Lung (tissue), 12 donors: ENCODE measurements around the gene PTPRN2. TPM values are rescaled to one million over a fixed set of nuclear protein-coding genes. Genes with fewer than 3 reads are reported as not detected.

Experiments
- ATAC-seq: fragments of 200-7000 bp; cut with Tn5 transposase; one replicate; pipeline ENCODE4 v1.9.1; 2020; ENCODE audit warnings: moderate number of reproducible peaks; ENCODE audit not compliant: insufficient read depth, low FRiP score
- DNase-seq, 3 donors: peaks; one replicate each; pipeline ENCODE4 v3.0.0-alpha.2; 2013 to 2017
- H3K27ac ChIP-seq, 2 donors: one replicate each; pipeline ENCODE4 v1.5.1; 2013; ENCODE audit warnings: mild to moderate bottlenecking in 2 of 2, moderate library complexity in 2 of 2, control low read depth in 1 of 2, inconsistent platforms in 1 of 2, low read depth in 1 of 2, low read length in 1 of 2
- H3K27me3 ChIP-seq, 3 donors: one replicate each; pipeline ENCODE4 v1.5.1; 2013; ENCODE audit warnings: low read length in 2 of 3; ENCODE audit not compliant: control insufficient read depth in 3 of 3, insufficient read depth in 3 of 3
- H3K36me3 ChIP-seq, 4 donors: one replicate each; pipeline ENCODE4 v1.5.1; 2013; ENCODE audit warnings: low read length in 4 of 4, mild to moderate bottlenecking in 1 of 4, moderate library complexity in 1 of 4; ENCODE audit not compliant: control insufficient read depth in 4 of 4, insufficient read depth in 4 of 4
- H3K4me1 ChIP-seq, 5 donors: one replicate each; pipeline ENCODE4 v1.5.1; 2013; ENCODE audit warnings: low read length in 5 of 5, mild to moderate bottlenecking in 2 of 5, moderate library complexity in 1 of 5; ENCODE audit not compliant: control insufficient read depth in 5 of 5, insufficient read depth in 5 of 5
- H3K4me3 ChIP-seq: one replicate; pipeline ENCODE4 v1.5.1; 2013; ENCODE audit warnings: mild to moderate bottlenecking, control low read depth, moderate library complexity
- H3K9ac ChIP-seq, 2 donors: one replicate each; pipeline ENCODE4 v1.5.1; 2013; ENCODE audit warnings: low read length in 2 of 2, control low read depth in 1 of 2; ENCODE audit not compliant: insufficient read depth in 1 of 2
- H3K9me3 ChIP-seq, 4 donors: one replicate each; pipeline ENCODE4 v1.5.1; 2013; ENCODE audit warnings: low read length in 3 of 4, mild to moderate bottlenecking in 1 of 4, moderate library complexity in 1 of 4; ENCODE audit not compliant: control insufficient read depth in 4 of 4, insufficient read depth in 3 of 4
- CTCF ChIP-seq: IDR thresholded peaks from 2 replicates; pipeline ENCODE4 v1.5.1; 2012; ENCODE audit warnings: mild to moderate bottlenecking; ENCODE audit errors: control extremely low read depth, extremely low read depth
- WGBS, 2 donors: extraction: QIAGEN DNeasy Blood & Tissue Kit; methylation state at CpG; one replicate each; pipeline ENCODE4 v1.1.7; 2013; 5-methylcytosine and 5-hydroxymethylcytosine counted together
- polyA plus RNA-seq, 2 donors: library from polyadenylated mRNA; stranded (reverse); fragments of 200-250 nt; gene quantifications; one replicate each; pipeline ENCODE4 v1.2.1, GENCODE V29; 2013
- total RNA-seq, 2 donors: library from RNA; depleted of rRNA in 1 of 2; stranded (reverse); fragments of >200 nt in 1 of 2; gene quantifications; one replicate each; pipeline ENCODE4 v1.2.1, GENCODE V29; 2014 to 2021
- donor health status: control.
- donor health status: control.
- donor health status: Bipolar disorder and iron deficiency.
- donor health status: healthy.
- donor health status: DM: yes; HTN: yes; CAD: no.

PTPRN2 gene
- total and polyA plus RNA-seq, 4 donors = 2.1 to 7.4 (median 4.4) TPM

- H3K27ac ChIP-seq = no peak overlapping the region
- H3K36me3 ChIP-seq = no peaks in the 10 kb centered on the region
- no peak overlapping the region for H3K4me3 ChIP-seq
- H3K4me1 ChIP-seq = no peaks in the 10 kb centered on the region
- peaks cover 0 to 5% (median 0%) of the 10 kb centered on the region in 4 donors for H3K9me3 ChIP-seq
- ATAC-seq (no peak), DNase-seq (no peak)
- 55 to 58% methylated on average over 14 of the region's 14 CpGs for WGBS, 2 donors
- no peak overlapping the region for H3K9ac ChIP-seq
- TF ChIP-seq CTCF = no peak
- H3K27me3 ChIP-seq = no peaks in the 10 kb centered on the region
These were observed 660.2 kb downstream of the PTPRN2 start for GRCh38 chr7:157927313-157927925.

- 46 to 52% methylated on average over 16 of the region's 16 CpGs for WGBS, 2 donors
- no peak overlapping the region for H3K9ac ChIP-seq
These were observed 661.0 kb downstream of the PTPRN2 start for GRCh38 chr7:157926521-157927150.

GRCh38 chr7:157926107-157926506, 661.5 kb downstream of the PTPRN2 start:
- no peaks in the 10 kb centered on the region for H3K4me1 ChIP-seq
- DNase-seq (no peak), ATAC-seq (no peak)
- 31 to 51% methylated on average over 5 of the region's 5 CpGs for WGBS, 2 donors
- no peaks in the 10 kb centered on the region for H3K27me3 ChIP-seq
- H3K36me3 ChIP-seq = no peaks in the 10 kb centered on the region
- no peak overlapping the region for H3K9ac ChIP-seq
- H3K9me3 ChIP-seq = peaks cover 0 to 6% (median 0%) of the 10 kb centered on the region in 4 donors
- no peak overlapping the region for H3K4me3 ChIP-seq
- TF ChIP-seq CTCF = no peak
- H3K27ac ChIP-seq = no peak overlapping the region

More at GRCh38 chr7:157926521-157927150, 661.0 kb downstream of the PTPRN2 start:
- no peak for TF ChIP-seq CTCF
- H3K4me1 ChIP-seq = no peaks in the 10 kb centered on the region
- no peaks in the 10 kb centered on the region for H3K27me3 ChIP-seq
- DNase-seq = no peak
- peaks cover 0 to 5% (median 0%) of the 10 kb centered on the region in 4 donors for H3K9me3 ChIP-seq
- no peaks in the 10 kb centered on the region for H3K36me3 ChIP-seq
- no peak for ATAC-seq
- no peak overlapping the region for H3K4me3 ChIP-seq
- H3K27ac ChIP-seq = no peak overlapping the region
